ENCODE data around the gene MYO3B. TPM values are rescaled to one million over a fixed set of nuclear protein-coding genes. Genes with fewer than 3 reads are reported as not detected.

Gene MYO3B
- total RNA-seq, 4 donors from 2014 or later = 0.06 TPM; not detected in 3

DNA sequence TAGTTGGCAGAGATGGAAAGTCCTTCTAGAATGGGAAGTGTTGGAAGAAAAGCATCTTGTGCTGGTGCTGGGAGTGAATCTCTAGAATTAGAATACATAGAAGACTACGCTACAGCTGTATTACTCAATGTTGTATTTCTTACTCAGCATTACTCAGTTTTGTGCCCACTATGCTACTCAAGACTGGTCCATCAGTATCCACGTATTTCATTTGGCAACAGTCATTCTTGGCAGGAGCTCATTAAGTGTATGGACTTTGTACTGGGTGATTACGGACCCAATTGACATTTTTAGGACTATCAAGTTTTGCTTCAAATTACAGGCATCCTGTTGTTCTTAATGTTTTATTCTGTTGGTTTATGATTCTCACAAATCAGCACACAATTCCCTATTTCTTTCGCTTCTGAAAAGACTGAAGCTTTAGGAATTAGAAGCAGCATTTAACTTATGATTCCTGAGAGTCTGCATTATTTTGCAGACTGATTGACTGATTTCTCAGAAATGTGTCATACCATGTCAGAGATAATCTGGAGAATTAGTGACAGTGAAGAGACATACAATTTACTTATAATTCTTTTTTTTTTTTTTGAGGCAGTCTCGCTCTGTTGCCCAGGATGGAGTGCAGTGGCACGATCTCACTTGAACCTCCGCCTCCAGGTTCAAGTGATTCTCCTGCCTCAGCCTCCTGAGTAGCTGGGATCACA, 136.9 kb downstream of the MYO3B start:
- Histone ChIP-seq H3K27ac (replicated peaks in 1 of 4) (no peak overlapping the region), H3K27me3 (no peaks in the 10 kb centered on the region), H3K4me3 (no peak overlapping the region), H3K4me1 (no peaks in the 10 kb centered on the region), H3K9me3 (peaks cover 0 to 8% (median 2%) of the 10 kb centered on the region in 4 donors), H3K36me3 (no peaks in the 10 kb centered on the region)
- intact Hi-C loops (cut with DNase I) = no loop called here
- DNase-seq (ENCODE audit: extremely low spot score) = no peak
- TF ChIP-seq EP300 (IDR thresholded peaks at IDR 0.05) (no peak), POLR2AphosphoS5 (IDR thresholded peaks at IDR 0.05) (no peak), POLR2A (IDR thresholded peaks at IDR 0.05; ENCODE audit: low read depth) (no peak)
- TF ChIP-seq, protein P1, sequence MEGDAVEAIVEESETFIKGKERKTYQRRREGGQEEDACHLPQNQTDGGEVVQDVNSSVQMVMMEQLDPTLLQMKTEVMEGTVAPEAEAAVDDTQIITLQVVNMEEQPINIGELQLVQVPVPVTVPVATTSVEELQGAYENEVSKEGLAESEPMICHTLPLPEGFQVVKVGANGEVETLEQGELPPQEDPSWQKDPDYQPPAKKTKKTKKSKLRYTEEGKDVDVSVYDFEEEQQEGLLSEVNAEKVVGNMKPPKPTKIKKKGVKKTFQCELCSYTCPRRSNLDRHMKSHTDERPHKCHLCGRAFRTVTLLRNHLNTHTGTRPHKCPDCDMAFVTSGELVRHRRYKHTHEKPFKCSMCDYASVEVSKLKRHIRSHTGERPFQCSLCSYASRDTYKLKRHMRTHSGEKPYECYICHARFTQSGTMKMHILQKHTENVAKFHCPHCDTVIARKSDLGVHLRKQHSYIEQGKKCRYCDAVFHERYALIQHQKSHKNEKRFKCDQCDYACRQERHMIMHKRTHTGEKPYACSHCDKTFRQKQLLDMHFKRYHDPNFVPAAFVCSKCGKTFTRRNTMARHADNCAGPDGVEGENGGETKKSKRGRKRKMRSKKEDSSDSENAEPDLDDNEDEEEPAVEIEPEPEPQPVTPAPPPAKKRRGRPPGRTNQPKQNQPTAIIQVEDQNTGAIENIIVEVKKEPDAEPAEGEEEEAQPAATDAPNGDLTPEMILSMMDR (IDR thresholded peaks at IDR 0.05) = no peak
- WGBS = 91% methylated on average over 7 of the region's 7 CpGs

DNA sequence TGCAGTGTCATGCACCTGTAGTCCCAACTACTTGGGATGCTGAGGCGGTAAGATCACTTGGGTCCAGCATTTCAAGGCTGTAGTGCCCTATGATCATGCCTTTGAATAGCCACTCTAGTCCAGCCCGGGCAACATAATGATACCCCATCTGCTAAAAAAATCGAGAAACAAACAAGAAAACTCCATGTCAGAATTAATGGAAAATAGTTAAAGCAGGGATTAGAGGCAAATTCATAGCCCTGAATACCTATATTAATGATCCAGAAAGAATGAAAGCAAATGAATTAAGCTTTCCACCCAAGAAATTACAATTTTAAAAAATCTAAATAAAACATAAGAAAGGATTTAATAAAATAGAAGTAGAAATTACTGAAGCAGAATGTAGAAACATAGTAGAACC, 143.0 kb downstream of the MYO3B start:
- H3K27me3 ChIP-seq = no peaks in the 10 kb centered on the region
- 84% methylated on average over 3 of the region's 3 CpGs for WGBS
- intact Hi-C loops (cut with DNase I) = no loop called here
- TF ChIP-seq EP300 (IDR thresholded peaks at IDR 0.05) (no peak), POLR2AphosphoS5 (IDR thresholded peaks at IDR 0.05) (no peak), POLR2A (IDR thresholded peaks at IDR 0.05; ENCODE audit: low read depth) (no peak)
- TF ChIP-seq, protein P1 (IDR thresholded peaks at IDR 0.05) = no peak
- peaks cover 0 to 16% (median 8%) of the 10 kb centered on the region in 4 donors for H3K9me3 ChIP-seq
- H3K4me3 ChIP-seq = no peak overlapping the region
- H3K27ac ChIP-seq (replicated peaks in 1 of 4) = no peak overlapping the region
- DNase-seq (ENCODE audit: extremely low spot score) = no peak
- no peaks in the 10 kb centered on the region for H3K36me3 ChIP-seq
- H3K4me1 ChIP-seq = no peaks in the 10 kb centered on the region

- peaks cover 0 to 16% (median 8%) of the 10 kb centered on the region in 4 donors for H3K9me3 ChIP-seq
- TF ChIP-seq POLR2AphosphoS5 (IDR thresholded peaks at IDR 0.05) (no peak), EP300 (IDR thresholded peaks at IDR 0.05) (no peak), POLR2A (IDR thresholded peaks at IDR 0.05; ENCODE audit: low read depth) (no peak)
- TF ChIP-seq, protein P1 (IDR thresholded peaks at IDR 0.05) = no peak
- H3K27me3 ChIP-seq = no peaks in the 10 kb centered on the region
- H3K4me3 ChIP-seq = no peak overlapping the region
- no peaks in the 10 kb centered on the region for H3K4me1 ChIP-seq
- no peaks in the 10 kb centered on the region for H3K36me3 ChIP-seq
- WGBS = 86% methylated on average over 3 of the region's 3 CpGs
- DNase-seq (ENCODE audit: extremely low spot score) = no peak
- intact Hi-C loops (cut with DNase I) = no loop called here
- H3K27ac ChIP-seq (replicated peaks in 1 of 4) = no peak overlapping the region
Measured at GRCh38 chr2:170321526-170321925, 143.6 kb downstream of the MYO3B start.

GRCh38 chr2:170322140-170322766, 144.3 kb downstream of the MYO3B start:
- Histone ChIP-seq H3K9me3 (peaks cover 0 to 16% (median 8%) of the 10 kb centered on the region in 4 donors), H3K4me1 (no peaks in the 10 kb centered on the region), H3K27ac (replicated peaks in 1 of 4) (no peak overlapping the region), H3K27me3 (no peaks in the 10 kb centered on the region), H3K36me3 (no peaks in the 10 kb centered on the region), H3K4me3 (no peak overlapping the region)
- TF ChIP-seq, protein P1 (IDR thresholded peaks at IDR 0.05) = no peak
- TF ChIP-seq EP300 (IDR thresholded peaks at IDR 0.05) (no peak), POLR2AphosphoS5 (IDR thresholded peaks at IDR 0.05) (no peak)
- no peak for DNase-seq (ENCODE audit: extremely low spot score)
- intact Hi-C loops (cut with DNase I) = no loop called here
- WGBS = 69% methylated on average over 7 of the region's 7 CpGs

All from esophagus muscularis mucosa (tissue), 4 donors.